Neuron (in vitro differentiated cells): ENCODE measurements around the gene LY6G6C.

Experiments
- H2AFZ ChIP-seq: one replicate; pipeline ENCODE4 v1.6.1; 2013; ENCODE audit warnings: low read depth, mild to moderate bottlenecking, inconsistent platforms, low read length, moderate library complexity
- H3K27me3 ChIP-seq: one replicate; pipeline ENCODE4 v1.6.1; 2013; ENCODE audit warnings: low read length; ENCODE audit not compliant: insufficient read depth
- H3K36me3 ChIP-seq: one replicate; pipeline ENCODE4 v1.6.1; 2013; ENCODE audit warnings: low read length; ENCODE audit not compliant: insufficient read depth
- H3K4me1 ChIP-seq: one replicate; pipeline ENCODE4 v1.6.1; 2013; ENCODE audit warnings: low read length; ENCODE audit not compliant: insufficient read depth
- H3K4me3 ChIP-seq: 2 replicates; pipeline ENCODE4 v1.5.1; 2013; ENCODE audit warnings: mild to moderate bottlenecking, low read length, moderate library complexity
- H3K9me3 ChIP-seq: one replicate; pipeline ENCODE4 v1.6.1; 2013; ENCODE audit warnings: low read length

The LY6G6C gene

DNA sequence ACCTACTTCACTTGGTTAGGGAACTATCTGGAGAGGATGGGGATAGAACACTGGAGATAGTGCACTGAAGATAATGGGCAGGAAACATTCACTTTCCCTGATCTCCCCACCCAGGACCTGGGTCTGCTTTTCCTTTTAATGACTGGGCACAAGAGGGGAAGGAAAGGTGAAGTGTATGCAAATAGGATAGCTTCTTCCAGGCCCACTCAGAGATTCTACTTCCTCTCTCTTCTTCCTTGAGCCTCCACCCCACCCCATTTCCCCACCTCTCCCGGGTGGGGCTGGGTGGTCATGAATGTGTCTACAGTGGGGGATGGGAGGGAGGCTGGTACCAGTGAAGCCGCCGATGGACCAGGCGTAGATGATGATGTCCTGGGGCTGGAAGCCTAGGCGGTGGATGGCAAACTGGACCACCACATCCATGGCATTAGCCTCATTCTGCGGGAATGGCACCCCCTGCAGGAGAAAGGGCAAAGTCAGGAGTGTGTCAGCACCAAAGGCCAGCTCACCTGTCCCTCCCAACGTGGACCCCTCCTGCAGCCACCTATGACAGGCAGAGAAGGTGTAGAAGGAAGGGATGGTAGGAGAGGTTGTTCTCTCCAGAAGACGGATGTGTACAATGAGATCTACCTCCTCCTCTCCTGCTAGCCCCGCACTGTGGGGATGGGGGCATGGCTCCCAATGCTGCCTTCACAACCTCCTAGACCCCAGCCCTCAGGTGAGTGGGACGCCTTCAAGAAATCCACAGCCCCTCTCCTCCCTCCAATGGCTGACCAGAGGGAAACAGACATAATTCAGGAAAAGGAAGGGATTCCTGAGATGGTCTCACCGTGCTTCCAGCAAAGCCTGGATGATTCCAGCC is 32.1 kb downstream of the LY6G6C start:
- Histone ChIP-seq H3K4me1 (no peaks in the 10 kb centered on the region), H3K36me3 (peaks cover 84% of the 10 kb centered on the region), H3K4me3 (no peak overlapping the region), H3K27me3 (no peaks in the 10 kb centered on the region), H2AFZ (no peak overlapping the region), H3K9me3 (no peaks in the 10 kb centered on the region)

- no peak overlapping the region for H3K4me3 ChIP-seq
- peaks cover 85% of the 10 kb centered on the region for H3K36me3 ChIP-seq
- no peaks in the 10 kb centered on the region for H3K4me1 ChIP-seq
- peaks cover 2% of the 10 kb centered on the region for H3K9me3 ChIP-seq
- no peak overlapping the region for H2AFZ ChIP-seq
- no peaks in the 10 kb centered on the region for H3K27me3 ChIP-seq
Observed at GRCh38 chr6:31687860-31688693, 33.5 kb downstream of the LY6G6C start.

DNA sequence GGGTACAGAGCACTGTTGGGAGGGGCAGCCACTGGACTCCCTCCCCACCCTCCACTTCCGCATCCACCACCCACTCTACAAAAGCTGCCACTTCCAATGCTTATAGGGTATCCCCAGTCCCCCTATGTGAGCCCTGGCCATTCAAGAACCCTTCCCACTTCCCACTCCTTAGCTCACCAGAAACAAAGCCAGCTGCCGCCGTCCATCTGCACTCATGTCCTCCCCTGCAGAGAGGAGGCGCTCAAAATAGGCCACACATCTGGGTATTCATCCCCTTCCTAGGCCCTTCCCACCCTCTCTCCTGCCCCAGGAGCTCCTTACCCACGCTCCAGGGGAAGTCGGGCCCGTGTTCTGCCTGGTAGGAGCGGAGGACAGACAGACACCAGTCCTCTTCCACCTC is 34.2 kb downstream of the LY6G6C start:
- Histone ChIP-seq H3K27me3 (no peaks in the 10 kb centered on the region), H3K4me1 (no peaks in the 10 kb centered on the region), H3K4me3 (no peak overlapping the region), H3K36me3 (peaks cover 79% of the 10 kb centered on the region), H3K9me3 (peaks cover 3% of the 10 kb centered on the region), H2AFZ (no peak overlapping the region)

GRCh38 chr6:31686483-31686882 is 35.1 kb downstream of the LY6G6C start:
- no peaks in the 10 kb centered on the region for H3K27me3 ChIP-seq
- H3K4me1 ChIP-seq, result no peaks in the 10 kb centered on the region
- H3K9me3 ChIP-seq, result peaks cover 3% of the 10 kb centered on the region
- H2AFZ ChIP-seq, result no peak overlapping the region
- peaks cover 71% of the 10 kb centered on the region for H3K36me3 ChIP-seq
- H3K4me3 ChIP-seq, result no peak overlapping the region

DNA sequence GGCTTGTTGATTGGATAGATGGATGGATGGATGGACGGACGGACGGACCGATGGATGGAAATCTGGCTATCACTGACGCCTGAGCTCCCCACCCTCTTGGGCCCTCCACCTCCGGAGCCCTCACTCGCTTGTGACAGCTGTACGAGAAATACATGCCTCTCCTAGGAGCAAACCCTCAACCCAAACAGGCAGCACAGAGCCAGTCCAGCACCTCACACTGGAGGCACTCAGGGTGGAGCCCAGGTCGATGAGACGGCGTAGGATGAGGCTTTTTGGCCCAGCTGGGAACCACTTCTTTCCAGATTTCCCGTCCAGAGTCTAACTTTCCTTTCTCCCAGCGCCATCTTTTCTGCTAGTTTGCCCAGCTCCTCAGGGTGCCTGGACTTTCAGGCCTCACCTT is 38.0 kb downstream of the LY6G6C start:
- peaks cover 3% of the 10 kb centered on the region for H3K9me3 ChIP-seq

DNA sequence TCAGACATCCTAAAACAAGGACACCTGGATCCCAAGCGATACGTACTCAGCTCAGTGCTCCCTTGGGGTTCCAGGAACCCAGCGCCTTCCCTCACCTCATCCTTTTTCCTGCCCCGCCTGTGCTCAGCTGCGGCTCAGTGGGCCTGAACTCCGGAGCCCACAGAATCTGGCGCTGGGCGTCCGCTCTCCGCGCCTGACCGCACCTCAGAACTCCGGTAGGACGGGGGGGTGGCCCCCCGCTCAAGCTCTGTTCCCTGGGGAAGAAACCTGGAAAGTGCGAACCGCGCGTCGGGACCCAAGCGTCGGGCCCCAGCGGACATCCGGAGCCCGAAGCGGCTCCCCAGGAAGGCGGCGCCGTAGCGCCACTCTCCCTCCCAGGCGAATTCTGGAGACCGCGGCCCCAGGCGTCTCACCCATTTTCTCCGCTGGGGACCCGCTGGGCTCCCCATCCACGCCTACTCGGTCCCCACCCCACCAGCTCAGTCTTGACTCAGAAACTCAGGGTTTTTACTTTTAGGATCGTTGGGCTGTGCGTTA is 40.3 kb downstream of the LY6G6C start:
- H3K9me3 ChIP-seq, result peaks cover 3% of the 10 kb centered on the region
- no peak overlapping the region for H3K4me3 ChIP-seq
- H3K4me1 ChIP-seq, result peaks cover 2% of the 10 kb centered on the region
- H2AFZ ChIP-seq, result no peak overlapping the region
- peaks cover 21% of the 10 kb centered on the region for H3K36me3 ChIP-seq
- no peaks in the 10 kb centered on the region for H3K27me3 ChIP-seq

More for the DNA sequence above, 38.0 kb downstream of the LY6G6C start:
- Histone ChIP-seq H3K36me3 (peaks cover 44% of the 10 kb centered on the region), H3K4me1 (peaks cover 2% of the 10 kb centered on the region), H3K4me3 (no peak overlapping the region), H2AFZ (no peak overlapping the region), H3K27me3 (no peaks in the 10 kb centered on the region)

DNA sequence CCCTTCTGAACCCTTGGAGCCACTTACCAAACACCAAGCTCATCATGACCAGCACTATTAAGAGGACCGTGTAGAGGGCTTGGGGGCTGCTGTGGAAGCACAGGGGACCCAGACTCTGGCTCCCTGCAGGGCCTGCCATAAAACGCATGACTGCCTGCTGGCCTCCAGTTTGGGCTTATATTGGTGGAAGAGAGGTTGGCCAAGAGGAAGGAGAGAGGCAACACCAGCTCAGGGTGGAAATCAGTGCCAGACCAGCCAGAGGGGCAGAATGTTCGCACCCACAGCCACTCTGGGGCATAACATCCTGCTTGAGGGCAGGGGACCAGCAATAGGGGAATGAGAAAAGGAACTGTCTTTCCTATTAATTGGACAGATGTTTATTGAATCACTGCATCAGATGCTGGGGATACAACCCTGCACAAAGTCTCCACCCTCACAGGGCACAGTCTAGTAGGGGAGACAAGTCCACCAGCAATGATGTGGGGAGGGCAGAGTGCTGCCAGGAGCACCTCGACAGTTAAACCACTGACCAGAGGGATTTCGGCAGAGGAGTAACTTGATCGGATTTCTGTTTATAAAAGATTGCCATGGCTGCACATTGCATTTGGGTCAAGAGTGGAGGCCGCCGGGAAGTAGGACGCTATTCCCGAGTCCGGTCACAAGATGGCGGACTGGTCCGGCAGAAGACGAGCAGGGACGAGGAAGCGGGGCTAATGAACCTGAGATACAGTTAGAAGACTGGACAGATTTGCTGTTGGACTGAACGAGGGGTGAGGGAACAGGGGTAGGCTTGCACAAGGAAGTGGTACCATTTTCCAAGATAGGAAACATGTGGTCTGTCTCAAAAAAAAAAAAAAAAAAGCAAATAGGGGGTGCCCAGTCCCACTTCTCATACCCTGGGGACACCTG is 41.1 kb downstream of the LY6G6C start, which contains the start of gene LY6G5C:
LY6G5C (minus strand) TSS at position 842 of the 909 bp plus-strand sequence; CDS start at position 148, 694 bp downstream.
- H3K36me3 ChIP-seq, result peaks cover 17% of the 10 kb centered on the region
- peaks cover 2% of the 10 kb centered on the region for H3K4me1 ChIP-seq
- H3K4me3 ChIP-seq, result no peak within 1 kb of the TSS
- H3K27me3 ChIP-seq, result no peaks in the 10 kb centered on the region
- no peak within 1 kb of the TSS for H2AFZ ChIP-seq
- H3K9me3 ChIP-seq, result peaks cover 3% of the 10 kb centered on the region

- no peaks in the 10 kb centered on the region for H3K27me3 ChIP-seq
- H2AFZ ChIP-seq, result no peak overlapping the region
- H3K4me1 ChIP-seq, result peaks cover 2% of the 10 kb centered on the region
- peaks cover 2% of the 10 kb centered on the region for H3K36me3 ChIP-seq
- no peaks in the 10 kb centered on the region for H3K9me3 ChIP-seq
- no peak overlapping the region for H3K4me3 ChIP-seq
Observed at GRCh38 chr6:31677955-31678354, 43.6 kb downstream of the LY6G6C start.

DNA sequence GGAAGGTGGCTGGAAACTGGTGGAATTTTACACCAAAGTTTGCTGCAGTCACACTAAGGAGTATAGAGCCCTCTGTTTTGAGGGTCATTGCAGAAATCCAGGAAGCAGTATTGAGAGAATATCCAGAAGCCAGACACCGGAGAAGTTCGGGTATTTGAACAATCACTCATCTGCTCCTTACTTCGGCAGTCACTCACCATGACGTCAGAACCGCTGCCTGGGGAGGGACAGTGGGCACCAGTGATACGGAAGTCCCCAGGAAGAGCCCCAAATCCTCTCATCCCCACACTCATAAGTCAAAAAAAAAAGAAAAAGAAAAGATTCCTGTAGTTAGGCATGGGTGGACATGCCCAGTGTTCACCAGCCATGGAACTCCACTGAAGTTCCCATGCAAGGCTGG is 44.6 kb downstream of the LY6G6C start:
- H3K36me3 ChIP-seq, result peaks cover 9% of the 10 kb centered on the region
- peaks cover 2% of the 10 kb centered on the region for H3K4me1 ChIP-seq
- H3K4me3 ChIP-seq, result no peak overlapping the region
- H3K27me3 ChIP-seq, result no peaks in the 10 kb centered on the region
- H3K9me3 ChIP-seq, result no peaks in the 10 kb centered on the region
- H2AFZ ChIP-seq, result no peak overlapping the region

- peaks cover 14% of the 10 kb centered on the region for H3K36me3 ChIP-seq
- H3K9me3 ChIP-seq, result no peaks in the 10 kb centered on the region
- no peak overlapping the region for H3K4me3 ChIP-seq
- no peaks in the 10 kb centered on the region for H3K27me3 ChIP-seq
- H3K4me1 ChIP-seq, result peaks cover 2% of the 10 kb centered on the region
- H2AFZ ChIP-seq, result no peak overlapping the region
Observed at GRCh38 chr6:31676322-31676903, 45.1 kb downstream of the LY6G6C start.

DNA sequence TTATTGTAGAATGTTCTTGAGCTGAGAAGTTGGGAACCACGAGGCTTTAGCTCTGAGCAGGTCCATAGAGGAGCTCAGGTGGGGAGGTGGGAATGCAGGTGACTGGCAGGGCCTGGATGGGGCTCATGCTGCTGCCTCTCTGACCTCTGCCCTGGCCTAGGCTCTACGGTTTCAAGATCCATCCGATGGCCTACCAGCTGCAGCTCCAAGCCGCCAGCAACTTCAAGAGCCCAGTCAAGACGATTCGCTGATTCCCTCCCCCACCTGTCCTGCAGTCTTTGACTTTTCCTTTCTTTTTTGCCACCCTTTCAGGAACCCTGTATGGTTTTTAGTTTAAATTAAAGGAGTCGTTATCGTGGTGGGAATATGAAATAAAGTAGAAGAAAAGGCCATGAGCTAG is 51.9 kb downstream of the LY6G6C start, which contains the start of gene LY6G5B:
LY6G5B (plus strand) TSS at position 301 of the 400 bp plus-strand sequence. CDS start 975 bp downstream, outside the sequence.
- H3K27me3 ChIP-seq, result no peaks in the 10 kb centered on the region
- peaks cover 7% of the 10 kb centered on the region for H3K4me1 ChIP-seq
- H3K9me3 ChIP-seq, result no peaks in the 10 kb centered on the region
- H3K4me3 ChIP-seq, result no peak within 1 kb of the TSS
- no peak within 1 kb of the TSS for H2AFZ ChIP-seq
- peaks cover 60% of the 10 kb centered on the region for H3K36me3 ChIP-seq
